ENCODE data around the gene IDE. TPM values are rescaled to one million over a fixed set of nuclear protein-coding genes. Genes with fewer than 3 reads are reported as not detected.
A peak's percentile ranks its signal among the peaks of the same experiment; 100 is the strongest.

Gene IDE
- total and polyA plus RNA-seq, 2 of the 13 experiments (the other 11 are each of a cell fraction or from before 2014, with no cell fraction given): 16.1 to 52.1 TPM

GRCh38 chr10:92590623-92591549 is 17.0 kb upstream of the IDE start:
- Histone ChIP-seq H3K36me3 (replicated peaks in 1 of 2; ENCODE audit: control insufficient read depth in 1 of 2, insufficient read depth in 2 of 2, low read length in 2 of 2) (no peaks in the 10 kb centered on the region), H3K79me2 (ENCODE audit: insufficient read depth, low read length) (peaks cover 27% of the 10 kb centered on the region), H3K9ac (ENCODE audit: insufficient read depth, low read depth, low read length) (peak overlapping the region; percentile 82), H3K27ac (ENCODE audit: extremely low read length, insufficient read depth, low read length) (peak overlapping the region; percentile 88), H3K4me1 (ENCODE audit: insufficient read depth, low read length) (peaks cover 21% of the 10 kb centered on the region), H3K9me3 (ENCODE audit: low read length) (no peaks in the 10 kb centered on the region), H3K4me2 (ENCODE audit: low read depth, low read length) (peak overlapping the region; percentile 78), H2AFZ (ENCODE audit: low read length) (peak overlapping the region; percentile 58), H3K27me3 (ENCODE audit: control insufficient read depth in 1 of 2, insufficient read depth in 2 of 2, low read length in 2 of 2) (no peaks in the 10 kb centered on the region; a peak in 1 of 5 replicates), H4K20me1 (ENCODE audit: insufficient read depth, low read length) (no peaks in the 10 kb centered on the region), H3K4me3 (replicated peaks in 1 of 3; ENCODE audit: insufficient read depth in 1 of 3, low read depth in 2 of 3, low read length in 3 of 3) (peak overlapping the region; percentile 81 to 91 (median 88))
- no peak for FAIRE-seq
- intact Hi-C loops (cut with micrococcal nuclease; ENCODE audit: unreplicated experiment) (loop anchor here (2.0 to 10.0 kb wide), 5 partner anchors 16 to 291 kb away; partner anchors contain the start of genes EXOC6, HHEX and IDE), in situ Hi-C loops (cut with HindIII; ENCODE audit: extremely low pct_ligation_motif_present, low pct_unique_long_range_greater_than_20kb) (no loop called here)
- DNase-seq (ENCODE audit: low spot score): peak; percentile 72
- ATAC-seq: peak; percentile 31
- POLR2A ChIA-PET: interaction anchor here (1.4 to 2.8 kb wide), 6 partner anchors 9 to 667 kb away, joined by 3 to 71 read pairs (median 9); partner anchors contain the start of genes BTAF1, HHEX and IDE
- CTCF ChIA-PET (ENCODE audit: low intra/inter-chr PET ratio, low total read pairs): interaction anchor here (1.2 kb wide), 1 partner anchor 54 kb away, joined by 3 read pairs; no protein-coding TSS in a partner anchor
- 2% methylated on average over 19 of the region's 19 CpGs for WGBS (ENCODE audit: low lambda C conversion rate)
- TSS peak; percentile 89 for BruUV-seq (replicated peaks)
- TF ChIP-seq SALL1 (CRISPR knock-in tag; IDR thresholded peaks at IDR 0.05) (peak; percentile 27; the same call in 1 of the 2 replicates), ZNF816 (CRISPR knock-in tag; IDR thresholded peaks at IDR 0.05; ENCODE audit: borderline replicate concordance) (0 out of 2 replicates have a peak, but pooled peaks have one; percentile 15), SMC3 (IDR thresholded peaks at IDR 0.05; ENCODE audit: low read length) (peak; percentile 30; the same call in 1 of the 2 replicates), MYNN (CRISPR knock-in tag; IDR thresholded peaks at IDR 0.05; ENCODE audit: low read depth) (no peak), HNRNPK (IDR thresholded peaks at IDR 0.05; ENCODE audit: low read depth, low read length, poor library complexity, severe bottlenecking) (peak; percentile 36), GLI4 (CRISPR knock-in tag; IDR thresholded peaks at IDR 0.05; ENCODE audit: borderline replicate concordance) (0 out of 2 replicates have a peak, but pooled peaks have one; percentile 46), SOX6 (IDR thresholded peaks at IDR 0.05) (no peak), SOX6 (CRISPR knock-in tag; IDR thresholded peaks at IDR 0.05) (0 out of 2 replicates have a peak, but pooled peaks have one; percentile 22), USF2 (IDR thresholded peaks at IDR 0.05; ENCODE audit: low read depth, low read length) (no peak), USF2 (CRISPR knock-in tag; IDR thresholded peaks at IDR 0.05; ENCODE audit: borderline replicate concordance) (0 out of 2 replicates have a peak, but pooled peaks have one; percentile 8), CTCF (CRISPR knock-in tag; IDR thresholded peaks at IDR 0.05) (peak; percentile 71), HMGXB4 (CRISPR knock-in tag; IDR thresholded peaks at IDR 0.05; ENCODE audit: borderline replicate concordance in 1 of 2, low read depth in 1 of 2) (peak in 1 of 2 experiments; percentile 29; a peak in 1 of 4 replicates)

Measured in HepG2 (cell line).